LNCAP (cell line): ENCODE results near the gene SORCS2.

Source experiments
- TF ChIP-seq, protein P1 (sequence below): fragments of 450-650 bp; IDR thresholded peaks from 2 replicates; pipeline ENCODE4 v1.5.1; 2017; ENCODE audit warnings: mild to moderate bottlenecking

SORCS2 gene

DNA sequence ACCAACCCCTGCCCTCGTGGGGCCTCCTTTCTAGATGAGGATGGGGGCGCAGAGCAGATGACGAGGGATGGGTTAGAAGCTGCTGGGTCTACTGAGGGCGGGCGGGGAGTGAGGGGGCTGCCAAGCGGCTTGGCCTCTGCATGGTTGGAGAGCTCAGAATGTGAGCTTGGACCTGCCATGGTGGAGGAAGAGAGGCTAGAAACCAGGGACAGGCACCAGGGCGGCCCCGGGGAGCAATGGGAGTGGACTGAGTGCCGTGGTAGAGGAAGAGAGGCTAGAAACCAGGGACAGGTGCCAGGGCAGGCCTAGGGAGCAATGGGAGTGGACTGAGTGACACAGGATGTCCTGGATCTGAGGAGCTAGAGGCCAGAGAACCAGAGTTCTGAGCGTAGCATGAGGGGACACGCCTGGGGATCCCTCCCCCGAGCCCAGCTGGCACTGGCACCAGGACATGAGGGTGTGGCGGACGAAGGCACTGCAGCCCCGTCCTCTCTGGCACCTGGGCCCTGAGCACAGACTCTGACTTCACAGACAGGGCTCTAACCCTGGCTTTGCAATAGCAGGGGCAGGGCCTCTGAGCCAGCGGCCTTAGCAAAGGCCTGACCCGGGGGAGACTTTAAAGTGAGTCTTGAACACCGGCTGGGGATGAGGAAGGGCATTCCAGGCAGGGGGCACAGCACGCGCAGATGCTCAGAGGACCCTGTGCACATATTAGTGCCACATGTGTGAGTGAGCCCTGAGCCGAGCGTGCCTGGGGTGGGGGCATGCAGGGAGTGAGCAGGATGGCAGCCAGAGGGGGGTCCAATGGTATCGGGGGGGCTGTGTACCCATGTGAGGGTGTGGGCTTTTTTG, 456.4 kb downstream of the SORCS2 start:
- TF ChIP-seq, protein P1, sequence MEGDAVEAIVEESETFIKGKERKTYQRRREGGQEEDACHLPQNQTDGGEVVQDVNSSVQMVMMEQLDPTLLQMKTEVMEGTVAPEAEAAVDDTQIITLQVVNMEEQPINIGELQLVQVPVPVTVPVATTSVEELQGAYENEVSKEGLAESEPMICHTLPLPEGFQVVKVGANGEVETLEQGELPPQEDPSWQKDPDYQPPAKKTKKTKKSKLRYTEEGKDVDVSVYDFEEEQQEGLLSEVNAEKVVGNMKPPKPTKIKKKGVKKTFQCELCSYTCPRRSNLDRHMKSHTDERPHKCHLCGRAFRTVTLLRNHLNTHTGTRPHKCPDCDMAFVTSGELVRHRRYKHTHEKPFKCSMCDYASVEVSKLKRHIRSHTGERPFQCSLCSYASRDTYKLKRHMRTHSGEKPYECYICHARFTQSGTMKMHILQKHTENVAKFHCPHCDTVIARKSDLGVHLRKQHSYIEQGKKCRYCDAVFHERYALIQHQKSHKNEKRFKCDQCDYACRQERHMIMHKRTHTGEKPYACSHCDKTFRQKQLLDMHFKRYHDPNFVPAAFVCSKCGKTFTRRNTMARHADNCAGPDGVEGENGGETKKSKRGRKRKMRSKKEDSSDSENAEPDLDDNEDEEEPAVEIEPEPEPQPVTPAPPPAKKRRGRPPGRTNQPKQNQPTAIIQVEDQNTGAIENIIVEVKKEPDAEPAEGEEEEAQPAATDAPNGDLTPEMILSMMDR = no peak

DNA sequence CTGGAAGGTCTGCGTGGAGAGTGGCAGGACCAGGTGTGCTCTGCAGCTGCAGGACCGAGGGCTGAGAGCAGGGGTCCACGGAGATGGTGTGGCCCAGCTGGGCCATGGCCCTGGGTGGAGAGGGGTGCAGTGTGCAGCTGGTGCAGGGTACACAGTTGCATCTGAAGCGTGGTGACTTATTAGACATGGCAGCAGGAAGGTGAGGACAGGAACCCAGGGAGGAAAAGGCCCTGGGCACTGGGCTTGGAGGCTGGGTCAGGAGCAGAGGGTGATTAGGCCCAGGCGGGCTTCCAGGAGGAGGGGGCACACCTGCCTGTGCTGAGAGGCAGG, 457.0 kb downstream of the SORCS2 start:
- TF ChIP-seq, protein P1 = no peak

DNA sequence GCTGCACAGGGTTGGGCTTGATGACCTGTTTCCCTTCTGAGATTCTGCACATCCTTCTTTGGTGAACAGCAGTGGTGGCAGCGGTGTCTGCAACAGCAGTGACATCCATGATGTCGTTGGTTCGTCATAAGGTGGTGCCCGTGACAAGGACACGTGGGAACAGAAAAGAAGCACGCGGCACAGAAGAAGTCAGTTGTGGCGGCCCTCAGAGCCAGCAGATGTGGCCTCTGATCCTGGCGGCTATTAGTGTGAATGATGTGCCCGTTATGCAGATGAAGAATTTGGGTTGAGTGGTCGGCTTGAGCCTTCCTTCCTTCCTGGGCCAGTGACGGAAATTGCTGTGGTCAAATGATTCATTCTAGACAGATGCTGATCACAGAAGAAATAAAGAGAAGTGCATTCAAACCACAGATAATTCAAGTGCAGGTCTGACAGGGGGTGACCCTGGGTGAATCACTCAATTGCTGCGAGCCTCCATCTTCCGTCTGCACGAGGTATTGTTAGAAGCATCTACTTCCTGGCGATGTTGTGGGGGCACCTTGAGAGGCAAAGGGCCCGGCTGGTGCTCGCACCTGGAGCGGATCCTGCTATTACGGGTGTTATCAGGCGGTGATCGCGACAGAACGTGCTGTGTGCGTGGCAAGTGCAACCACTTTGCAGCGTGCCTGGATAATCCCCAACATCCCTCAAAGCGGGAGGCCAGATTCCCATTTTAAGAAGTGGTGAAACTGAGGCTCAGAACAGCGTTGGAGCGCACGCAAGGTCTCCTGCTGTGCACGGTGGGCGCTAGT, 457.6 kb downstream of the SORCS2 start:
- TF ChIP-seq, protein P1 = no peak

DNA sequence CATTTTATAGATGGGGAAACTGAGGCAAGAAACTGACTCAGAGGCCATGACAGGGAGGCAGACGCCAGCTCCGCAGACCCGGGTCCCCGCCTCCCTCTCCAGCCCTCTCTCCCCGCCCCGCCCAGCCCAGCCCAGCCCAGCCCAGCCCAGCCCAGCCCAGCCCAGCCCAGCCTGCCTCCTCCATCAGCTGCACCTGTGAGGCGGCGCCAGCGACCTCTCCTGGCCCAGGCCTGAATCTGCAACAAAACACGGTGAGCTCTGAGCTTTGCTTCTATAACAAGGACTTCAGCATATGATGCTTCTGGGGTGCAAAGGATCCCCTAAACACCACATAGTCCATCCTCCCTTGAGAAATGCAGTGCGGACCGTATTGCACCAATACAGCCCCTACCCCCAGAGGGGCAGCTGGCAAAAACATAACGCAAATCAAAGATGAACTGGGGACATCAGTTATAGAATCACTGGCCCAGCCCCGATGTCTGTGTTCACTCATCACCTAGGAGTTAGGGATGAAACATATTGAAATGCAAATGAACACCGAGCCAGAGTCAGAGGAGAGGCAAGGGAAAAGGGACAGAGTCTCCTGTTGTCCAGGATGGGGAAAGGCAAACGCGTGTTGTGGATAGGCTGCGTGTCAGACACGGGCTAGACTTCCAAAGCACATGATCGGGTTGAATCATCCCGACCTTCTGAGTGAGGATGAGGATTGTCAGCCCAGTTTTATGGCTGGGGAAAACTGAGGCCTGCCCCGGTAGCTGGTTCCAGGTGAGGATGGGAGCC, 458.5 kb downstream of the SORCS2 start:
- TF ChIP-seq, protein P1 = peak; percentile 26; the same call in 1 of the 2 replicates

DNA sequence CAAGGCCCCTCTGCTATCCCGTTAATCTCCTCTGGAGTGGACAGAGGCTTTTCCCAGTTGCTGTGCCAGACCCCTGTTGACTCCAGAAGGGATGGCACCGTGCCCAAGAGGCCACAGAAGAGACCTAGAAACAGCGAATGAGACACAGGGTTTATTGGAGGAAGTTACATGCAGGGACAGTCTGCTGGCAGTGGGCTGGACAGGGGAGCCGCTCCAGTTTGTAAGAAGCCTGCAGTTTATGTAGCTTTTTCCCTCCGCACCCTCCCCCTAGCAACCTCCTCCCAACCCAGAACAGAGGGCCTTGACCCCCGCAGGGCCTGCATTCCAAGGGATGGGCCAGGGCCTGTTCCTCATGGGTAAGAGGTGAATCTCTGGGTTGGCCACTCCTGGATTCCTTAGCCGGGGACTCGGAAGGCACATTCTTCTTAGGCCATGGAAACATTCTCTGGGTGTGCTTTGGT, 459.2 kb downstream of the SORCS2 start:
- TF ChIP-seq, protein P1 = no peak

DNA sequence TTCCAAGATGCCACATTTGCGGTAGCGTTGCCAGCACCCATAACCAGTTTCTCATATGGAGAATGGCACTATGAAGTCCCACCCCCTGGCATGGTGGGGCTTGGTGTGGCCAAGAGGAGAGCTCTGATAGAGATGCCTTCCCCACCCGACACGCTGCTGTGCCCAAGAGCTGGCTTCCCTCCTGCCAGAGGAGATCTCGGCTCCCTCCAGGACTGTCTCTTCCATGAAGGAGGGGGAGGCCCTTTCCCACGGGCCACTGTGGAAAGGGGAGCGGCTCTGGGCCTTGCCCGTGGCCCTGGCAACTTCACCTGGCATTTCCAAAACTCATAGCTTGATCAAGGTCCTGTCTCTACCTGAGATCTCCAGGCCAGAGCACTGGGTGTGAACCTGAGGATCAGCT, 459.7 kb downstream of the SORCS2 start:
- TF ChIP-seq, protein P1 = no peak

DNA sequence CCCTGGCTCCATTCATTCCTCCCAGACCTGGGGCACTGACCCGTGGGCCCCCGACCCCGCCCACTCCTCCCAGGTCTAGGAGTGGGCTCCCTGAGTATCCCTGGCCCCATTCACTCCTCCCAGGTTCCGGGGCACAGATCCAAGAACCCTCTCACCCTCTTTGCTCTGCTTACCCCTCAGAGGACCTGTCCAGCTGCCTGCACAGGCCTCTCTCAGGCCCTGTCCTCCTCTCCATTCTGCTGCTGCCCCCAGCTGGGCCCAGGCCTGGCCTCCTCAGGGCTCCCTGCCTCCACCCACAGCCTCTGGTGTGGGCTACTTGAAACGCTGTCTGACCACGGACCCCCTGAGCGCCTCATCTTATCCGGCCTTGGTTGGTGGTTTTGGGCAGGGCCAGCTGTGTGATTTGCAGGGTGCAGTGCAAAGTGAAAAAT, 460.1 kb downstream of the SORCS2 start:
- TF ChIP-seq, protein P1 = no peak
